A549 (cell line): ENCODE results near the gene C1orf21. TPM values are rescaled to one million over a fixed set of nuclear protein-coding genes. Genes with fewer than 3 reads are reported as not detected.

Experiments
- ATAC-seq, 2 experiments: fragments of 200-7000 bp in 1 of 2; fragments of >200 bp in 1 of 2; cut with Nextera tagmentation in 1 of 2; cut with Tn5 transposase in 1 of 2; 3 replicates each; pipeline versions ENCODE4 v1.8.0 to v1.9.1; 2018 to 2020; ENCODE audit warnings: mild to moderate bottlenecking in 1 of 2, moderate library complexity in 1 of 2
- CTCF ChIA-PET: fragments of 300-600 bp; sonication (Branson Sonifier 250); formaldehyde crosslinking; extraction: SDS; loops from one replicate; lab custom pipeline; 2021; ENCODE audit warnings: antibody characterized with exemption, inconsistent platforms; lab: Yijun Ruan, JAX
- POLR2A ChIA-PET: fragments of 350-600 bp; formaldehyde crosslinking; extraction: SDS; loops from one replicate; lab custom pipeline; 2021; ENCODE audit warnings: antibody characterized with exemption, inconsistent platforms; lab: Yijun Ruan, JAX
- DNase-seq, 2 experiments: peaks; one replicate each; pipeline versions ENCODE4 v3.0.0 to v3.0.0-alpha.2; 2011 to 2016; ENCODE audit warnings: low read depth in 1 of 2, low spot score in 1 of 2
- FAIRE-seq: peaks from 2 replicates; lab custom pipeline; 2011; peaks lifted over from hg19 to GRCh38; lab: Jason Lieb, UNC
- H3K27ac ChIP-seq, 2 experiments: fragments of >200 bp; sonication (Bioruptor Twin); formaldehyde crosslinking; 3 replicates each; pipeline ENCODE4 v1.5.1; 2016 to 2017
- H3K4me1 ChIP-seq: fragments of >200 bp; sonication (Bioruptor Twin); formaldehyde crosslinking; 3 replicates; pipeline ENCODE4 v1.6.1; 2016
- H3K4me2 ChIP-seq: fragments of >200 bp; sonication (Bioruptor Twin); formaldehyde crosslinking; 3 replicates; pipeline ENCODE4 v1.6.1; 2016
- H3K4me3 ChIP-seq: fragments of >200 bp; sonication (Bioruptor Twin); formaldehyde crosslinking; 3 replicates; pipeline ENCODE4 v1.5.1; 2016
- H3K9me3 ChIP-seq: fragments of >200 bp; sonication (Bioruptor Twin); formaldehyde crosslinking; 3 replicates; pipeline ENCODE4 v1.6.1; 2016
- BCL3 ChIP-seq: fragments of >200 bp; sonication (Bioruptor Twin); formaldehyde crosslinking; IDR thresholded peaks from 3 replicates; pipeline ENCODE4 v1.6.1; 2016
- CEBPB ChIP-seq, 2 experiments: fragments of >200 bp in 1 of 2; sonication (Bioruptor Twin) in 1 of 2; formaldehyde crosslinking in 1 of 2; IDR thresholded peaks; 2 replicates each; pipeline ENCODE4 v1.6.1; 2012 to 2016
- CHD4 ChIP-seq: fragments of 200-600 bp; sonication (generic); IDR thresholded peaks from 2 replicates; pipeline ENCODE4 v1.6.1; 2016; ENCODE audit warnings: antibody characterized with exemption, mild to moderate bottlenecking, borderline replicate concordance
- CTCF ChIP-seq: fragments of >200 bp; sonication (Bioruptor Twin); formaldehyde crosslinking; IDR thresholded peaks from 3 replicates; pipeline ENCODE4 v1.5.1; 2016
- E2F6 ChIP-seq: IDR thresholded peaks from 2 replicates; pipeline ENCODE4 v1.6.1; 2012; ENCODE audit warnings: low read depth, borderline replicate concordance
- EHMT2 ChIP-seq: fragments of 200-600 bp; sonication (generic); IDR thresholded peaks from 2 replicates; pipeline ENCODE4 v1.6.1; 2016; ENCODE audit warnings: antibody characterized with exemption, low read depth, mild to moderate bottlenecking, moderate library complexity
- ESRRA ChIP-seq: fragments of 150-350 bp; IDR thresholded peaks from 2 replicates; pipeline ENCODE4 v1.6.1; 2014; ENCODE audit warnings: mild to moderate bottlenecking, low read length, borderline replicate concordance
- FOSL2 ChIP-seq, 2 experiments: fragments of 450-650 bp in 1 of 2; fragments of >200 bp in 1 of 2; sonication (Bioruptor Twin) in 1 of 2; formaldehyde crosslinking; IDR thresholded peaks; 2 replicates each; pipeline versions ENCODE4 v1.5.0 to v1.6.1; 2016 to 2020; ENCODE audit warnings: mild to moderate bottlenecking in 1 of 2, moderate library complexity in 1 of 2
- FOXS1 ChIP-seq: fragments of 250-450 bp; sonication (Bioruptor Pico); IDR thresholded peaks from 2 replicates; pipeline ENCODE4 v1.5.0; 2020; ENCODE audit warnings: mild to moderate bottlenecking, moderate library complexity
- HES2 ChIP-seq: fragments of >200 bp; sonication (Bioruptor Twin); formaldehyde crosslinking; IDR thresholded peaks from 2 replicates; pipeline ENCODE4 v1.6.1; 2016
- KDM5A ChIP-seq: fragments of 200-600 bp; sonication (generic); IDR thresholded peaks from 2 replicates; pipeline ENCODE4 v1.6.1; 2016; ENCODE audit warnings: antibody characterized with exemption, mild to moderate bottlenecking
- MAFK ChIP-seq: fragments of 450-650 bp; IDR thresholded peaks from 2 replicates; pipeline ENCODE4 v1.6.1; 2014; ENCODE audit not compliant: partially characterized antibody
- NFE2L2 ChIP-seq: fragments of 150-350 bp; conservative IDR thresholded peaks from 2 replicates; pipeline ENCODE4 v1.6.1; 2014; ENCODE audit warnings: low read length
- PBX3 ChIP-seq: IDR thresholded peaks from 2 replicates; pipeline ENCODE4 v1.6.1; 2012
- RFX5 ChIP-seq: fragments of 450-650 bp; IDR thresholded peaks from 2 replicates; pipeline ENCODE4 v1.7.1; 2014; ENCODE audit warnings: antibody characterized with exemption, mild to moderate bottlenecking, moderate library complexity
- SREBF2 ChIP-seq: fragments of 450-650 bp; IDR thresholded peaks from 2 replicates; pipeline ENCODE4 v1.6.1; 2014; ENCODE audit warnings: mild to moderate bottlenecking, moderate library complexity
- ZC3H11A ChIP-seq: fragments of 450-650 bp; IDR thresholded peaks from 2 replicates; pipeline ENCODE4 v1.6.1; 2014; ENCODE audit warnings: antibody characterized with exemption, mild to moderate bottlenecking
- ZSCAN20 ChIP-seq: fragments of 250-450 bp; sonication (Bioruptor Pico); IDR thresholded peaks from 2 replicates; pipeline ENCODE4 v1.8.0; 2022; ENCODE audit warnings: mild to moderate bottlenecking, moderate library complexity
- WGBS: methylation state at CpG from one replicate; pipeline ENCODE4 v1.1.6; 2017; ENCODE audit errors: missing lambda C conversion rate; 5-methylcytosine and 5-hydroxymethylcytosine counted together
- polyA plus RNA-seq, 4 experiments: library from polyadenylated mRNA; depleted of rRNA in 3 of 4; stranded (reverse); fragments of >200 nt; fragmentation: RNase III in 1 of 4; extraction: RNeasy Plus Mini Kit Qiagen cat#74134 plus additional on column Dnase treatment in 1 of 4; gene quantifications; 2 replicates in 3 of 4; 3 replicates in 1 of 4; pipeline ENCODE4 v1.2.3, GENCODE V29; 2011 to 2017

The C1orf21 gene
- polyA plus RNA-seq, 2 of the 4 experiments (the other 2 are of a cell fraction) = 11.4 to 11.6 TPM

- ChIA-PET POLR2A (no interaction called here), CTCF (interaction anchor here (1.0 to 1.9 kb wide), 2 partner anchors 10 kb away, joined by 3 to 4 read pairs; no protein-coding TSS in a partner anchor)
- H3K9me3 ChIP-seq = no peaks in the 10 kb centered on the region
- 94% methylated on average over 2 of the region's 2 CpGs for WGBS
- TF ChIP-seq MAFK (no peak), PBX3 (no peak), FOSL2 (IDR thresholded peaks at IDR 0.05) (no peak), FOSL2 (CRISPR knock-in tag; IDR thresholded peaks at IDR 0.05) (no peak), ZC3H11A (no peak), HES2 (no peak), NFE2L2 (no peak), RFX5 (no peak), E2F6 (no peak), EHMT2 (no peak), CEBPB (IDR thresholded peaks at IDR 0.05) (no peak), CTCF (no peak), BCL3 (no peak), FOXS1 (CRISPR knock-in tag) (no peak), ESRRA (no peak)
- FAIRE-seq = no peak
- ATAC-seq = no peak
- no peak overlapping the region for H3K4me3 ChIP-seq
- no peak for DNase-seq
- H3K4me2 ChIP-seq = no peak overlapping the region
- H3K27ac ChIP-seq = no peak overlapping the region
- H3K4me1 ChIP-seq = no peaks in the 10 kb centered on the region
These were observed 51.5 kb downstream of the C1orf21 start for GRCh38 chr1:184438363-184438762.

GRCh38 chr1:184442260-184442659 is 55.4 kb downstream of the C1orf21 start:
- FAIRE-seq = no peak

More at GRCh38 chr1:184442260-184442659, 55.4 kb downstream of the C1orf21 start:
- ChIA-PET CTCF (no interaction called here), POLR2A (no interaction called here)
- no peak overlapping the region for H3K4me2 ChIP-seq
- no peak for TF ChIP-seq ZSCAN20 (CRISPR knock-in tag)
- TF ChIP-seq HES2 = no peak
- TF ChIP-seq SREBF2 = no peak
- no peak for TF ChIP-seq CTCF
- TF ChIP-seq CHD4 = no peak
- TF ChIP-seq KDM5A = no peak
- 80% methylated on average over 3 of the region's 3 CpGs for WGBS
- no peaks in the 10 kb centered on the region for H3K9me3 ChIP-seq
- H3K4me1 ChIP-seq = no peaks in the 10 kb centered on the region
- H3K4me3 ChIP-seq = no peak overlapping the region
- H3K27ac ChIP-seq = no peak overlapping the region
- DNase-seq (no peak), ATAC-seq (no peak)
